GM21737 (cell line): ENCODE measurements around the gene OPRM1.
"Not testable (repeated sequence)": the region's sequence is repeated elsewhere in the genome, so short reads cannot be mapped to it uniquely, and the experiment has no call there.

Experiments
- ATAC-seq: cut with Tn5 transposase; IDR thresholded peaks from one replicate; pipeline ENCODE4 v1.9.1; 2021; ENCODE audit warnings: mild to moderate bottlenecking, moderate library complexity; ENCODE audit not compliant: unreplicated experiment

The OPRM1 gene

GRCh38 chr6:154139892-154140291 lies 100.9 kb downstream of the OPRM1 start:
- no peak for ATAC-seq

GRCh38 chr6:154140743-154141142 lies 101.7 kb downstream of the OPRM1 start:
- ATAC-seq, result no peak

- no peak for ATAC-seq
Measured at GRCh38 chr6:154143753-154144152, 104.7 kb downstream of the OPRM1 start.

GRCh38 chr6:154154389-154154967 lies 115.4 kb downstream of the OPRM1 start:
- no peak for ATAC-seq

- ATAC-seq, result peak; percentile 69
Measured at GRCh38 chr6:154156135-154156896, 117.3 kb downstream of the OPRM1 start.

GRCh38 chr6:154157082-154157481 lies 118.0 kb downstream of the OPRM1 start:
- ATAC-seq, result peak; percentile 58

GRCh38 chr6:154157706-154158105 lies 118.7 kb downstream of the OPRM1 start:
- ATAC-seq, result no peak

- no peak for ATAC-seq
Measured at GRCh38 chr6:154159126-154159525, 120.1 kb downstream of the OPRM1 start.

GRCh38 chr6:154161689-154162088 lies 122.6 kb downstream of the OPRM1 start:
- ATAC-seq, result peak; percentile 53

- no peak for ATAC-seq
Measured at GRCh38 chr6:154164397-154164796, 125.4 kb downstream of the OPRM1 start.

GRCh38 chr6:154165478-154165877 lies 126.4 kb downstream of the OPRM1 start:
- ATAC-seq, result no peak

GRCh38 chr6:154166140-154166539 lies 127.1 kb downstream of the OPRM1 start:
- ATAC-seq, result no peak

GRCh38 chr6:154167126-154167525 lies 128.1 kb downstream of the OPRM1 start:
- ATAC-seq, result no peak

GRCh38 chr6:154169193-154169847 lies 130.3 kb downstream of the OPRM1 start:
- ATAC-seq, result no peak

GRCh38 chr6:154170106-154170505 lies 131.1 kb downstream of the OPRM1 start:
- no peak for ATAC-seq

GRCh38 chr6:154172393-154172792 lies 133.4 kb downstream of the OPRM1 start:
- ATAC-seq, result not testable (repeated sequence)

GRCh38 chr6:154179434-154179833 lies 140.4 kb downstream of the OPRM1 start:
- no peak for ATAC-seq

- no peak for ATAC-seq
Measured at GRCh38 chr6:154187203-154187602, 148.2 kb downstream of the OPRM1 start.

GRCh38 chr6:154187714-154188113 lies 148.7 kb downstream of the OPRM1 start:
- ATAC-seq, result no peak

- ATAC-seq, result no peak
Measured at GRCh38 chr6:154196333-154196885, 157.4 kb downstream of the OPRM1 start.

GRCh38 chr6:154197196-154197860 lies 158.3 kb downstream of the OPRM1 start:
- no peak for ATAC-seq
